OCI-LY7 (cell line): Measurements from ENCODE around the gene JCAD.

Experiments used
- CTCF ChIP-seq: fragments of 200-600 bp; sonication (generic); conservative IDR thresholded peaks from 2 replicates; pipeline ENCODE4 v1.5.1; 2014; ENCODE audit warnings: mild to moderate bottlenecking, antibody characterized with exemption, low read length, moderate library complexity, mixed read lengths
- EZH2phosphoT487 ChIP-seq: fragments of 200-600 bp; sonication (generic); IDR thresholded peaks from 2 replicates; pipeline ENCODE4 v1.6.1; 2018; ENCODE audit warnings: low read depth, borderline replicate concordance, mild to moderate bottlenecking, mixed run types, antibody characterized with exemption, low read length, moderate library complexity, mixed read lengths

GRCh38 chr10:30080161-30080560 lies 20.8 kb upstream of the JCAD start:
- no peak for TF ChIP-seq CTCF
- TF ChIP-seq EZH2phosphoT487: no peak
